ENCODE results near the gene ANKFN1. TPM values are rescaled to one million over a fixed set of nuclear protein-coding genes. Genes with fewer than 3 reads are reported as not detected.
"Not testable (repeated sequence)": the region's sequence is repeated elsewhere in the genome, so short reads cannot be mapped to it uniquely, and the experiment has no call there.

ANKFN1 gene
- total RNA-seq, 1 experiment from 2014 or later, result 1.4 TPM

DNA sequence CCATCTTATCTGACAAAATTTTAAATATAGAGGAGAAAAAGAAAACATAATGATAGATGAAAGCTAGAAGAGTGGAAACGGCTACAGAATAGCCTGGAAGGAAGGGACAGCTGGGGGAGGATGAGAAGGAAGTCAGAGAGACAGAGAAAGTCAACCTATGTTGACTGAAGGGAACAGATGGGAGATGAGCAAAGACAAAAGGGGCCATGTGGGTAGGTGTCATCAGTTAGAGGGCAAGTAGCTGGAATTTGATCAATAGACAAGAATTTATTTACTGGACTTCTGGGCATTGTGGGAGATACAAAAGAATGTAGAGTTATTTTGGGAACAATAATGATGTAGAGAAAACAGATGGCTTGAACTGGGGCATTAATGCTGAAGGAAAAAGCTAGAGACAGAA, 194.4 kb downstream of the ANKFN1 start:
- no peak for DNase-seq (ENCODE audit: low read depth)

DNA sequence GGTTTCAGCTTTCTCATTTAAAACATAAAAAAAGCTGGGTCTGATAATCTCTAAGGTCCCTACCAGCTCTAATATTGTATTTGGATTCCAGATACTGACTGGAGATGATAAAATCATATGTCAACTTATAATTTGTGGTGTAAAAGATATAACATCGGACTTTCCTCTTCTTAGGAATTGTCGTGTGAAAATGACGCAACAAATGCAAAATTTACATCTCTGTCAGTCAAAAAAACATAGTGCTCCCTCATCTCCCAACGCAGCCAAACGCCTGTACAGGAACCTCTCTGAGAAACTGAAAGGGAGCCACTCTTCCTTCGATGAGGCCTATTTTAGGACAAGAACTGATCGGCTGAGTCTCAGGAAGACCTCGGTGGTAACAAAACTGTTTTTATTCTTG, 197.3 kb downstream of the ANKFN1 start:
- DNase-seq (ENCODE audit: low read depth), result peak; percentile 29

DNA sequence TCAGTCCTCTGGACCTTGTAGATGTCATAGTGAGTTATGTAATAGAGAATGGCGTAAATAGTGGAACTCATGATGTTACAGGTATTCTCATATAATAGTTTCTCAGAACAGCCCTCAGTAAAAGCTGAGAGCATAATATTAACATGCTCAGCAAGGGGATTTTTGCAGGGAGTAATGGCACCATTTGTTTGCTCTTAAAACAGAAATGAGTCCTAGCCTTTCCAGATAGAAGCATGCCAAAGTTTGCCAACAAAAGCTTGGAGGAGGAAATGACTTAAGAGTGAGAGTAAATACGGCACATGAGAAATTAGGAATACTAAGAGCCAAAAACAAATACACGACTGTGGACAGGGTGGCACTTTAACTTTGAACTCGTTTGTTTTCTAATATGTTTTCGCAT, 198.4 kb downstream of the ANKFN1 start:
- DNase-seq (ENCODE audit: low read depth), result peak; percentile 19

DNA sequence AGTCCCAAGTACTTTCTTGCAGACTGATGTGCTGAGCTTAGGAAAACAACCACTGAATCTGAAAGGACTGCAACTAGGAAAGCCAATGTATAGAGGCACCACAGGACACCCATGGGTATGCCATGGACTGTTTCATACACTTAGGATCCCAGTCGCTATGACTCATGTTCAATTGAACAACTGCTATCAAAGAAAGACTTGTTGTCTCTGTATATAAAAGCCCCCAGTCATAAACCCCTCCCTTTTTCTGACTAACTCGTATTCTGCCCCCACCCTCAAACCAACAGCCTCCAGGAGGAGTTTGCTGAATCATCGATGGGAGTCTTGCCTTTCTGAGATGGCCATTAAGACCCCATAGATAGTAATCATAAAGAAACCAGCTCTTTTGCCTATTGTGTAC, 205.4 kb downstream of the ANKFN1 start:
- DNase-seq (ENCODE audit: low read depth), result peak; percentile 58

DNA sequence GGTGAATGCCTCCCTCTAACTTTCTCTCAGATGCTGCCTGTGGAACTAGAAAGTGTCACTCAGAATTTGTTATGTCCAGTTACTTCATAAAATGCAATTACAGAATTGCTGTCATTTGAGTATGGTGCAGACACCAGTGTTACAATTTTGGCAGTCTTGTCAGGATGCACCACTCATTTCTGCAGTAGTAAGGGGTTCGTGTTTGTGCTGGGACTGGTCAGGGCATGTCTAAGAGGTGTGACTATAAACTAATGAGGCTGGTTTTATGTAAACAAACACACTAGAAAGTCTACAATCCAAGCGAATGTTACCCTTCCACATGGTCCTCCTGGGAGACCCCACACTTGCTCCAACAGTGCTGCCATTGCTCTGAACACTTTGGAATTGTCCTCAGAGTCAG, 206.2 kb downstream of the ANKFN1 start:
- no peak for DNase-seq (ENCODE audit: low read depth)

- no peak for DNase-seq (ENCODE audit: low read depth)
Observed at GRCh38 chr17:56367366-56367765, 214.1 kb downstream of the ANKFN1 start.

DNA sequence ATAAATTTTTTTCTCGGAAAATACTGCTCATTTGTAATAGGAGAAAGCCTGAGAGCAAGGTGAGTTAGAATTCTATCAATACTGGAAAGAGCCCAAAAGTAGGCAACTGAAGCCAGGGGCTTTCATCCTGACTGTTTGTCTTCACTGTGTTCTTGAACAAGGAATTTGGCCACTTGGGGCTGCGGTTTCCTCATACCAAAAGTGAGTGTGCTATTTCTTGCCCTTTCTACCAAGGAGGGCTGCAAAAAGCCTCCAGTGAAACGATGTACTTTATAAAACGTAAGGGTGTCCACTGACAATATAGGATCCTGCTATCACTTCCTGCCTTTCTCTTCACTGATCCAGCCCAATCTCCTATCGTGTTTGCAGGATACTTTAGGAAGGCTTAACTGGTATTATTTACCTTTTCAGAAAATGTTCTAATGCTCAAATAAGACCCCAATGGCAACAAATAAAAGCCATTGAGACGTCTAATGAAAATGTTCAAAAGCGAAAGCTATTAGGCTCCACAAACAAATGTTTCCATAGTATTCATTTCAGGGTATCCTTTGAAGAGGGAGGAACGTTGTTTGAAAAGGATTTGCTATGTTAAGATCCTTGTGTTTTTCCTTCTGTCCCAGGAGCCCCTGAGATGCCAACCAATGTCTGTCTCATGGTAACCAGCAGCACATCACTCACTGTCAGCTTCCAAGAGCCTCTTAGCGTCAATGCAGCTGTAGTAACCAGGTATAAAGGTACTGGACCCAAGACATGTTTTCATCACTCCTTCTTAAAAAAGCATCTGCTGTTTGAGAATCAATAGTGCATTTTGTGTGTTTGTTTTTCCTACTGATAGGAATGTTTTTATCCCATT, 220.9 kb downstream of the ANKFN1 start:
- DNase-seq (ENCODE audit: low read depth), result peak; percentile 37

- no peak for DNase-seq (ENCODE audit: low read depth)
Observed at GRCh38 chr17:56389356-56389755, 236.1 kb downstream of the ANKFN1 start.

- DNase-seq (ENCODE audit: low read depth), result peak; percentile 83
Observed at GRCh38 chr17:56392321-56392720, 239.0 kb downstream of the ANKFN1 start.

DNA sequence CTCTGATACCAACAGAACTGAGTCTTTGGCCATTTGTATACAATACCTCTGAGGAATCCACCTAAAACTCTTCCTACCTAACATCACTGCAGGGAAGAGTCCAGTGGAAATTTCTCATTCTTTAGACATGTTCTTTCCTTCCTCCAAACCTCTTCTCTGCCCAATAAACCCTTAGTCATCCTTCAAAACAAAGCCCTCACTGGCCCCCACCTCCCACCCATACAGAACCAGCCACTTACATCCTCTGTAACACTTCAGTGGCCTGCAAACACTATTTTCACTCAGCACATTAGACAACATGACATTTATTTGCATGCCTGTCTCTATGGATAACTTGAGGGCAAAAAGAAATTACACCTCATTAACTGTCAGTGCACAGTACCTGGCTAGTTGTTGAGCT, 239.9 kb downstream of the ANKFN1 start:
- peak; percentile 68 for DNase-seq (ENCODE audit: low read depth)

DNA sequence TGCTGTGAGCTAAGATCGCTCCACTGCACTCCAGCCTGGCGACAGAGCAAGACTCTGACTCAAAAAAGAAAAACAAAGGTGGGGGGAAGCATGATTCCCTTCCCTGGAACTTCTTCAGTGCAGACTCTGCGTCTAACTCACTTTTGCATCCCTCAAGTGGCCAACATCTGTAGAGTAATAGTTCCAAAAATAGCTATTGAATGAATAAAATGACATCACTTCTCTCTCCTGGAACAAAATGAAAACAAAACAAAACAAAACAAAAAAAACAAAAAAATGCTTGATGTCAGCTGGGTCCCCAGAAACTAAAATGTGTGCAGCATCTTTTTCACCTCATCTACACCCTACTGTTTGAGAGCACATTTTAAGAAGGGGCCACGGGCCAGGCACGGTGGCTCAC, 242.5 kb downstream of the ANKFN1 start:
- peak; percentile 36 for DNase-seq (ENCODE audit: low read depth)

GRCh38 chr17:56407086-56407485, 253.8 kb downstream of the ANKFN1 start:
- DNase-seq (ENCODE audit: low read depth), result no peak

DNA sequence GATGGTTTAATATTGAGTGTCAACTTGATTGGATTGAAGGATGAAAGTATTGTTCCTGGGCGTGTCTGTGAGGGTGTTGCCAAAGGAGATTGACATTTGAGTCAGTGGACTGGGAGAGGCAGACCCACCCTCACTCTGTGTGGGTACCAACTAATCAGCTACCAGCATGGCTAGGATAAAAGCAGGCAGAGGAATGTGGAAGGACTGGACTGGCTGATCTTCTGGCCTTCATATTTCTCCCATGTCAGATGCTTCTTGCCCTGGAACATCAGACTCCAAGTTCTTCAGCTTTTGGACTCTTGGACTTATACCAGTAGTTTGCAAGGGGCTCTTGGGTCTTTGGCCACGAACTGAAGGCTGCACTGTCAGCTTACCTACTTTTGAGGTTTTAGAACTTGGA, 259.1 kb downstream of the ANKFN1 start:
- DNase-seq (ENCODE audit: low read depth), result not testable (repeated sequence)

GRCh38 chr17:56416682-56417351, 263.5 kb downstream of the ANKFN1 start:
- no peak for DNase-seq (ENCODE audit: low read depth)

DNA sequence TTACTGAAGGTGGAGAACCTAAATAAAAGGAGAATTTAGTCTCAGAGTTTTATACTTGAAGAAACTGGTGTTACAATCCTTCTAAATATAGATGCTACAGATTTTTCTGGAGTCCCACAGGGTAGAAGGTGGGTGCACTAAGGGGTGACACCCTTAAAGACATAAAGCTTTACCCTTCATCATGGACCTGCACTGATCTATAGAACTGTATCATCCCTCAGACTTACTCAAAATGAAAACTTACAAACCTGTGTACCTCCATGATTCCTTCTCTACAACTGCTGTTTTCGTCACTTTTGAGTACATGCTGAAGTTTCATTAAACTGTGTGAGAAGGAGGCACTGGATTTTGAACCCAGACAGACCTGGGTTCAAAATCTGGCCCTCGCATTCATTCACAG, 270.7 kb downstream of the ANKFN1 start:
- DNase-seq (ENCODE audit: low read depth), result no peak

- no peak for DNase-seq (ENCODE audit: low read depth)
Observed at GRCh38 chr17:56424543-56425044, 271.3 kb downstream of the ANKFN1 start.

- no peak for DNase-seq (ENCODE audit: low read depth)
Observed at GRCh38 chr17:56425483-56425882, 272.2 kb downstream of the ANKFN1 start.

DNA sequence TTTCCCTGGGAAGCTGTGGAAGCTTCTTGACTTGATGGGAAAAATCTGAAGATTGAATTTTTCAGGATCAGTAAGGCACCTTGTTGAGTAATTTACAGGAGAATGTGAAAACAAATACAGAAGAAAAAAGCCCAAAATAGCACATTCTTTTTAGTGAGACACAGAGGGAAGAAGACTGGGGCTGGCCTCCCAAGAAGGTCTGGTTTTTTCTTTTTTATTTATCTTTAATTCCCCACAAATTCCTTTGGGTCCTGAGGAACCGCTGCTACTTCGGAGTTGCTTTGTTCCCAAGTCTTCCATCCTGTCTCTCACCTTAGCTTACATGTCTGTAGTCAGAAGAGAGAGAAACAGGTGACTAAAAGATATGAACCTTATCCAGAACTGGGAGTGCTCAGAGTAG, 273.6 kb downstream of the ANKFN1 start:
- no peak for DNase-seq (ENCODE audit: low read depth)

GRCh38 chr17:56431736-56432135, 278.5 kb downstream of the ANKFN1 start:
- DNase-seq (ENCODE audit: low read depth), result peak; percentile 34

- DNase-seq (ENCODE audit: low read depth), result no peak
Observed at GRCh38 chr17:56432443-56432842, 279.2 kb downstream of the ANKFN1 start.

- peak; percentile 11 for DNase-seq (ENCODE audit: low read depth)
Observed at GRCh38 chr17:56434610-56435009, 281.3 kb downstream of the ANKFN1 start.

GRCh38 chr17:56436142-56436541, 282.9 kb downstream of the ANKFN1 start:
- no peak for DNase-seq (ENCODE audit: low read depth)

DNA sequence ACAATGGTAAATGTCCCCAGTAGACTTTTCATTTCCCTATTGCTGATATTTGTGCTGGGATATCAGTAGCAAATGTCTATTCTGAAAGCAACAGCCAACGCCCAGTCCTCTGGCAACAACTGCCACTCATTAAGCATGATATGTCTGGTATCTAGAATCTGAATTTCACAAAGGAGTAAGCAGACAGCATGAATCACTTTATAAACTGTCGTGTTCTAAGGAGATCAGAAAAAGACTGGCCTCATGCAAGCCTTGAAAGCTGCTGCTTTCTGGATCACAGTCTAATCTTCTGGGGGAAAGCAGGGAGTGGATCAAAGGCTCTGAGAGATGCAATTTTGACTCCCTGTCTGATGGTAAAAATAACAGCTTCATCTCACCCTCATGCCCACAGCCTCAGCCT, 287.1 kb downstream of the ANKFN1 start:
- DNase-seq (ENCODE audit: low read depth), result peak; percentile 56

Data from M059J (cell line).